PC-9 (cell line): ENCODE data around the gene IMPA2. TPM values are rescaled to one million over a fixed set of nuclear protein-coding genes. Genes with fewer than 3 reads are reported as not detected.

ENCODE experiments used
- BruUV-seq: library from RNA; stranded (reverse); fragments of 400-500 nt; replicated peaks from 2 replicates; lab custom pipeline; 2021; lab: Mats Ljungman, UMichigan
- CTCF ChIA-PET: fragments of 300-600 bp; sonication (Branson Sonifier 250); formaldehyde crosslinking; loops from one replicate; lab custom pipeline; 2022; ENCODE audit warnings: antibody characterized with exemption; lab: Charles Lee
- POLR2A ChIA-PET: fragments of 300-600 bp; sonication (Branson Sonifier 250); formaldehyde crosslinking; loops from one replicate; lab custom pipeline; 2022; ENCODE audit warnings: antibody characterized with exemption; ENCODE audit not compliant: unreplicated experiment; lab: Charles Lee
- DNase-seq, 2 experiments: peaks; one replicate each; pipeline versions ENCODE4 v3.0.0 to v3.0.0-alpha.2; 2015 to 2022; ENCODE audit warnings: mixed read lengths in 1 of 2
- H2AFZ ChIP-seq: fragments of 200-600 bp; sonication (generic); 2 replicates; pipeline ENCODE4 v1.8.1; 2017; ENCODE audit warnings: antibody characterized with exemption
- H3F3A ChIP-seq: fragments of 200-600 bp; sonication (generic); 2 replicates; pipeline ENCODE4 v1.8.1; 2017; ENCODE audit warnings: antibody characterized with exemption, mild to moderate bottlenecking, low read depth; ENCODE audit not compliant: insufficient read depth
- H3K27ac ChIP-seq: fragments of 200-600 bp; sonication (generic); 2 replicates; pipeline ENCODE4 v1.6.1; 2016; ENCODE audit warnings: mixed run types
- H3K27me3 ChIP-seq: fragments of 200-600 bp; sonication (generic); 2 replicates; pipeline ENCODE4 v1.6.1; 2016; ENCODE audit warnings: low read depth, mixed run types; ENCODE audit not compliant: insufficient read depth
- H3K36me3 ChIP-seq: fragments of 200-600 bp; sonication (generic); 2 replicates; pipeline ENCODE4 v1.6.1; 2016; ENCODE audit warnings: low read depth, mixed run types
- H3K4me1 ChIP-seq: fragments of 200-600 bp; sonication (generic); replicated peaks from 2 replicates; pipeline ENCODE4 v1.6.1; 2016; ENCODE audit warnings: mixed run types; ENCODE audit not compliant: insufficient read depth
- H3K4me2 ChIP-seq: fragments of 200-600 bp; sonication (generic); 2 replicates; pipeline ENCODE4 v1.6.1; 2017; ENCODE audit warnings: mixed run types
- H3K4me3 ChIP-seq: fragments of 200-600 bp; sonication (generic); 2 replicates; pipeline ENCODE4 v1.6.1; 2016; ENCODE audit warnings: mixed run types
- H3K79me2 ChIP-seq: fragments of 200-600 bp; sonication (generic); 2 replicates; pipeline ENCODE4 v1.6.1; 2017; ENCODE audit warnings: low read depth, mixed run types
- H3K9me2 ChIP-seq: fragments of 200-600 bp; sonication (generic); 2 replicates; pipeline ENCODE4 v1.8.1; 2017; ENCODE audit warnings: mild to moderate bottlenecking; ENCODE audit not compliant: insufficient read depth
- H3K9me3 ChIP-seq: fragments of 200-600 bp; sonication (generic); 2 replicates; pipeline ENCODE4 v1.8.1; 2016; ENCODE audit warnings: low read depth; ENCODE audit not compliant: insufficient read depth
- H4K20me1 ChIP-seq: fragments of 200-600 bp; sonication (generic); 2 replicates; pipeline ENCODE4 v1.8.1; 2017; ENCODE audit not compliant: insufficient read depth
- EZH2 ChIP-seq: fragments of 200-600 bp; sonication (generic); IDR thresholded peaks from 2 replicates; pipeline ENCODE4 v1.8.0; 2017; ENCODE audit warnings: antibody characterized with exemption, low read depth
- intact Hi-C: fragments of 100-400 bp; cut with micrococcal nuclease; formaldehyde crosslinking; loops from one replicate; pipeline ENCODE4 v1.10.0; 2022; ENCODE audit not compliant: unreplicated experiment
- total RNA-seq: library from RNA; stranded (reverse); gene quantifications from 2 replicates; pipeline ENCODE4 v1.2.3, GENCODE V29; 2021
- TF ChIP-seq, protein P1 (sequence below): fragments of 200-600 bp; sonication (generic); conservative IDR thresholded peaks from 2 replicates; pipeline ENCODE4 v1.6.1; 2017; ENCODE audit warnings: mixed run types, antibody characterized with exemption, mild to moderate bottlenecking, moderate library complexity

IMPA2 gene
- total RNA-seq, 1 experiment from 2014 or later: 91.4 TPM

DNA sequence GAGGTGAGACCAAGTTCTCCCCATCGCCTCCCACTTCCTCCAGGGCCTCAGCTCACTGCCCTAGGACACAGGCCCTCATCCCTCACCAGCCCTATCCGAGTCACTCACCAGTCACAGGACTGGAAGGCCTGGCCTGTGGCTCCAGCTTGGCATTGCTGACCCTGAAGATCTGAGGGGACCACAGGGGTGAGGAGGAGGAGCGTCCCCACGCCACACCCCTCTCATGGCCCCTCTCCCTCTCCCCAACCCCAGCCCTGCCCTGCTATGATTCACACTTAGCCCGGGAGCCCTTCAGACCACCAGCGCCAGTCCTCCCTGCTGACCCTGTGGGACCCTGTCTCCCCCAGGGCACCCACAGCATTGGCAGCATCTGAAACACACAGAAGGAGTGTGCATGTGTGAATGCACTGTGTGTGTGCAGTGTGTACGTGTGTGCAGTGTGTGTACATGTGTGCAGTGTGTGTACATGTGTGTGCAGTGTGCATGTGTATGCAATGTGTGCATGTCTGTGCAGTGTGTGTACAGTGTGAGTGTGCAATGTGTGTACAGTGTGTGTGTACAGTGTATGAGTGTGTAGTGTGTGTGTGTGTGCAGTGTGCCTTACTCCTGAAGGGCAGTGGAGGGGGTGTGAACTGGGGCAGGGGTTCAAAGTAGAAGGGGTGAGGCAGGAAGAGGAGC, 82.9 kb downstream of the IMPA2 start:
- intact Hi-C loops: no loop called here
- H3K27me3 ChIP-seq: no peaks in the 10 kb centered on the region
- H3K4me2 ChIP-seq: no peak overlapping the region
- no peak for DNase-seq
- H3K4me3 ChIP-seq: no peak overlapping the region
- H3K9me3 ChIP-seq: no peaks in the 10 kb centered on the region
- H3K9me2 ChIP-seq: no peaks in the 10 kb centered on the region
- H3K4me1 ChIP-seq: no peaks in the 10 kb centered on the region
- no peaks in the 10 kb centered on the region for H3K36me3 ChIP-seq
- H2AFZ ChIP-seq: no peak overlapping the region
- H3K27ac ChIP-seq: no peak overlapping the region
- no peaks in the 10 kb centered on the region for H4K20me1 ChIP-seq
- BruUV-seq: no TSS peak
- ChIA-PET POLR2A (no interaction called here), CTCF (no interaction called here)
- no peaks in the 10 kb centered on the region for H3F3A ChIP-seq
- H3K79me2 ChIP-seq: no peaks in the 10 kb centered on the region
- TF ChIP-seq, protein P1, sequence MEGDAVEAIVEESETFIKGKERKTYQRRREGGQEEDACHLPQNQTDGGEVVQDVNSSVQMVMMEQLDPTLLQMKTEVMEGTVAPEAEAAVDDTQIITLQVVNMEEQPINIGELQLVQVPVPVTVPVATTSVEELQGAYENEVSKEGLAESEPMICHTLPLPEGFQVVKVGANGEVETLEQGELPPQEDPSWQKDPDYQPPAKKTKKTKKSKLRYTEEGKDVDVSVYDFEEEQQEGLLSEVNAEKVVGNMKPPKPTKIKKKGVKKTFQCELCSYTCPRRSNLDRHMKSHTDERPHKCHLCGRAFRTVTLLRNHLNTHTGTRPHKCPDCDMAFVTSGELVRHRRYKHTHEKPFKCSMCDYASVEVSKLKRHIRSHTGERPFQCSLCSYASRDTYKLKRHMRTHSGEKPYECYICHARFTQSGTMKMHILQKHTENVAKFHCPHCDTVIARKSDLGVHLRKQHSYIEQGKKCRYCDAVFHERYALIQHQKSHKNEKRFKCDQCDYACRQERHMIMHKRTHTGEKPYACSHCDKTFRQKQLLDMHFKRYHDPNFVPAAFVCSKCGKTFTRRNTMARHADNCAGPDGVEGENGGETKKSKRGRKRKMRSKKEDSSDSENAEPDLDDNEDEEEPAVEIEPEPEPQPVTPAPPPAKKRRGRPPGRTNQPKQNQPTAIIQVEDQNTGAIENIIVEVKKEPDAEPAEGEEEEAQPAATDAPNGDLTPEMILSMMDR: no peak
- TF ChIP-seq EZH2: no peak

DNA sequence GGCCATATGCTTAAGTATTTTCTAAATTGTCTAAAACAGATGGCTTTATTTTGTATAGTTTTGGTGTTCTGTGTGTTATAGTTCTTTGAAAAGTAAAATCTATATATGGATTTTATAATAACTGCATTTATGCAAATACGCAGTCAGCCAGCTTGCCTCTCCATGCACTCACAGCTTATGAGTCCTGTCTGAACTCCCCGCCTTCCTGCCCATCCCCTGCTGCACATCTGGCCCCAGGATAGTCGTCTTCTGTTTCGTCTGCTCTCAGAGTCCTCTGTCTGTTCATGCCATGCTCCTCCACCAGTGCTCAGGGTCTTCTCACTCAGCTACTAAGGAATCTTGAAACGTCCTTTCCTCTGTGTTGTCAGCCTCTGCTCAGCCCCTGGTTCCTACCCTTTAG, 84.1 kb downstream of the IMPA2 start:
- Histone ChIP-seq H3F3A (no peaks in the 10 kb centered on the region), H3K4me3 (no peak overlapping the region), H3K4me1 (no peaks in the 10 kb centered on the region), H2AFZ (no peak overlapping the region), H3K9me2 (no peaks in the 10 kb centered on the region), H3K4me2 (no peak overlapping the region), H3K27me3 (no peaks in the 10 kb centered on the region), H3K27ac (no peak overlapping the region), H3K36me3 (no peaks in the 10 kb centered on the region), H4K20me1 (no peaks in the 10 kb centered on the region), H3K9me3 (no peaks in the 10 kb centered on the region), H3K79me2 (no peaks in the 10 kb centered on the region)
- BruUV-seq: no TSS peak
- ChIA-PET CTCF (interaction anchor here (0.5 kb wide), 1 partner anchor 579 kb away, joined by 3 read pairs; no protein-coding TSS in a partner anchor), POLR2A (interaction anchor here (0.7 kb wide), 1 partner anchor 34 kb away, joined by 3 read pairs; no protein-coding TSS in a partner anchor)
- intact Hi-C loops: no loop called here
- no peak for DNase-seq
- TF ChIP-seq, protein P1: no peak
- TF ChIP-seq EZH2: no peak

GRCh38 chr18:12066910-12067511, 85.7 kb downstream of the IMPA2 start:
- BruUV-seq: no TSS peak
- Histone ChIP-seq H3K4me2 (no peak overlapping the region), H3K27me3 (no peaks in the 10 kb centered on the region), H3F3A (no peaks in the 10 kb centered on the region), H3K9me2 (no peaks in the 10 kb centered on the region), H3K36me3 (no peaks in the 10 kb centered on the region), H3K4me1 (no peaks in the 10 kb centered on the region), H3K4me3 (no peak overlapping the region), H3K79me2 (no peaks in the 10 kb centered on the region), H2AFZ (no peak overlapping the region), H3K27ac (no peak overlapping the region), H4K20me1 (no peaks in the 10 kb centered on the region), H3K9me3 (no peaks in the 10 kb centered on the region)
- no peak for TF ChIP-seq EZH2
- TF ChIP-seq, protein P1: no peak
- intact Hi-C loops: no loop called here
- ChIA-PET CTCF (no interaction called here), POLR2A (no interaction called here)
- no peak for DNase-seq
